Endodermal cell (in vitro differentiated cells): Measurements from ENCODE around the gene TRAPPC8. TPM values are rescaled to one million over a fixed set of nuclear protein-coding genes. Genes with fewer than 3 reads are reported as not detected.

Source experiments
- DNase-seq: peaks from one replicate; pipeline ENCODE4 v3.0.0-alpha.2; 2017
- H3K27ac ChIP-seq: 2 replicates; pipeline ENCODE4 v1.5.1; 2013; ENCODE audit warnings: mild to moderate bottlenecking, low read depth, low read length, moderate library complexity
- H3K27me3 ChIP-seq: 2 replicates; pipeline ENCODE4 v1.6.1; 2013; ENCODE audit warnings: mild to moderate bottlenecking, low read length, moderate library complexity; ENCODE audit not compliant: insufficient read depth, control insufficient read depth, poor library complexity, severe bottlenecking
- H3K36me3 ChIP-seq: 2 replicates; pipeline ENCODE4 v1.7.0; 2013; ENCODE audit warnings: mild to moderate bottlenecking, low read length, moderate library complexity; ENCODE audit not compliant: control insufficient read depth, insufficient read depth
- H3K4me1 ChIP-seq: one replicate; pipeline ENCODE4 v1.7.0; 2013; ENCODE audit warnings: low read length; ENCODE audit not compliant: control insufficient read depth, insufficient read depth
- H3K4me3 ChIP-seq: 2 replicates; pipeline ENCODE4 v1.5.1; 2013; ENCODE audit warnings: mild to moderate bottlenecking, low read length, moderate library complexity
- H3K9ac ChIP-seq: 2 replicates; pipeline ENCODE4 v1.6.1; 2013; ENCODE audit warnings: mild to moderate bottlenecking, low read length, moderate library complexity; ENCODE audit not compliant: poor library complexity, severe bottlenecking; ENCODE audit errors: extremely low read depth
- H3K9me3 ChIP-seq: 2 replicates; pipeline ENCODE4 v1.6.1; 2013; ENCODE audit warnings: mild to moderate bottlenecking, low read length, moderate library complexity; ENCODE audit not compliant: control insufficient read depth
- H3K27ac Mint-ChIP-seq: 2 replicates; pipeline ENCODE4 v1.8.0; 2020; ENCODE audit warnings: mixed read lengths
- H3K27me3 Mint-ChIP-seq: 2 replicates; pipeline ENCODE4 v1.8.0; 2021; ENCODE audit warnings: mild to moderate bottlenecking, mixed read lengths; ENCODE audit not compliant: insufficient read depth
- H3K36me3 Mint-ChIP-seq: 2 replicates; pipeline ENCODE4 v1.8.0; 2020; ENCODE audit warnings: low read depth, mixed read lengths
- H3K4me1 Mint-ChIP-seq: 2 replicates; pipeline ENCODE4 v1.8.0; 2020; ENCODE audit warnings: mixed read lengths
- H3K4me3 Mint-ChIP-seq: 2 replicates; pipeline ENCODE4 v1.8.0; 2020; ENCODE audit warnings: mild to moderate bottlenecking, moderate library complexity, mixed read lengths
- H3K9me3 Mint-ChIP-seq: 2 replicates; pipeline ENCODE4 v1.8.0; 2020; ENCODE audit warnings: mild to moderate bottlenecking, mixed read lengths
- WGBS, 2 experiments: methylation state at CpG; one replicate each; pipeline versions ENCODE4 v1.1.5 to v1.1.7; 2013; ENCODE audit warnings: missing lambda C conversion rate in 2 of 2, mixed read lengths in 1 of 2; ENCODE audit not compliant: insufficient coverage in 1 of 2, insufficient read length in 1 of 2; 5-methylcytosine and 5-hydroxymethylcytosine counted together
- total RNA-seq, 2 donors: library from RNA; stranded (reverse); fragmentation: NEBNext Ultra II Directional in 1 of 2; extraction: Animal tissue kit (Norgen Biotek cat#: 25700) in 1 of 2; gene quantifications; 2 replicates in 1 of 2; 3 replicates in 1 of 2; pipeline ENCODE4 v1.2.1, GENCODE V29; 2021
- TF ChIP-seq, protein P1 (sequence below): fragments of 200-600 bp; sonication (generic); conservative IDR thresholded peaks from 2 replicates; pipeline ENCODE4 v1.5.0; 2021; ENCODE audit warnings: antibody characterized with exemption, mild to moderate bottlenecking

TRAPPC8 gene
- total RNA-seq, 2 donors from 2014 or later = 45.2 to 49.0 TPM

DNA sequence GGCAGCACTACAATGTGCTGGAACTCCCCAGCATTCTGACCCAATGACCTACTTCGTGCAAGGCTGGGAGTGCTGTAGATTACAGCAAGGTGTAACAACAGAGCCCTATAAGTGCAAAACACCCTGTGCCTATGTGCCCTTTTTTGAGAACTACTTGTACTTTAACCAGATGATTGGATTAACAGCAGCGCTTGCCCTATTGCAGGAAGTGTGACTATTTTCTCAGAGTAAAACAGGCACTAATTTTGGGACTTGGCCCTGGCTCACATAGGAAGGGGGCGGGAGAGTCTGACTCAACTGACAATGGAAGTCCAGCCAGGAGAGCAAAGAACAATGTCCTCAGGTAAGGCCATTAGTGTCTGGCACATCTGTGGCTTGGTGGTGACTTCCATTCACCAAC is 40.1 kb upstream of the TRAPPC8 start:
- no peak for DNase-seq
- Histone ChIP-seq H3K36me3 (no peaks in the 10 kb centered on the region), H3K9ac (no peak overlapping the region), H3K4me1 (no peaks in the 10 kb centered on the region), H3K4me3 (no peak overlapping the region), H3K27me3 (no peaks in the 10 kb centered on the region), H3K9me3 (peaks cover 17% of the 10 kb centered on the region), H3K27ac (no peak overlapping the region)
- TF ChIP-seq, protein P1, sequence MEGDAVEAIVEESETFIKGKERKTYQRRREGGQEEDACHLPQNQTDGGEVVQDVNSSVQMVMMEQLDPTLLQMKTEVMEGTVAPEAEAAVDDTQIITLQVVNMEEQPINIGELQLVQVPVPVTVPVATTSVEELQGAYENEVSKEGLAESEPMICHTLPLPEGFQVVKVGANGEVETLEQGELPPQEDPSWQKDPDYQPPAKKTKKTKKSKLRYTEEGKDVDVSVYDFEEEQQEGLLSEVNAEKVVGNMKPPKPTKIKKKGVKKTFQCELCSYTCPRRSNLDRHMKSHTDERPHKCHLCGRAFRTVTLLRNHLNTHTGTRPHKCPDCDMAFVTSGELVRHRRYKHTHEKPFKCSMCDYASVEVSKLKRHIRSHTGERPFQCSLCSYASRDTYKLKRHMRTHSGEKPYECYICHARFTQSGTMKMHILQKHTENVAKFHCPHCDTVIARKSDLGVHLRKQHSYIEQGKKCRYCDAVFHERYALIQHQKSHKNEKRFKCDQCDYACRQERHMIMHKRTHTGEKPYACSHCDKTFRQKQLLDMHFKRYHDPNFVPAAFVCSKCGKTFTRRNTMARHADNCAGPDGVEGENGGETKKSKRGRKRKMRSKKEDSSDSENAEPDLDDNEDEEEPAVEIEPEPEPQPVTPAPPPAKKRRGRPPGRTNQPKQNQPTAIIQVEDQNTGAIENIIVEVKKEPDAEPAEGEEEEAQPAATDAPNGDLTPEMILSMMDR = no peak
- Mint-ChIP-seq H3K36me3 (peaks cover 4% of the 10 kb centered on the region), H3K4me3 (no peak overlapping the region), H3K4me1 (peaks cover 4% of the 10 kb centered on the region), H3K9me3 (peaks cover 20% of the 10 kb centered on the region), H3K27ac (no peak overlapping the region), H3K27me3 (no peaks in the 10 kb centered on the region)
- 67 to 71% methylated on average over 2 to 3 of the region's 3 CpGs for WGBS, 2 experiments

DNA sequence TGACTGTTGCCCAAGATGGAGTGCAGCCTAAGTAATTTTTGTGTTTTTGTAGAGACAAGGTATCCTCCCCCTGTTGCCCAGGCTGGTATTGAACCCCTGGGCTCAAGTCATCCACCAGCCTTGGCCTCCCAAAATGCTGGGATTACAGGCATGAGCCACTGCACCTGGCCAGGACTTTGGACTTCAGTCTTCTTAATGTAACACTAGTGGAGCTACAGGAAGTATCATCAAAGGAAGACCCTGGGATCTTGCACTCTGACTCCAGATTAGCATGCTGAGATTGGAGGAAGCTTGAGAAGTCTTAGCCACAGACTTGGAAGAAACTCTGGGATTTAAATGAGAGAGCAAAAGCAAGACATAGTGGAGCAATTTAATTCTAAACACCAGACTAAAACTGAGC is 37.9 kb upstream of the TRAPPC8 start:
- H3K36me3 Mint-ChIP-seq = peaks cover 4% of the 10 kb centered on the region
- no peaks in the 10 kb centered on the region for H3K36me3 ChIP-seq
- TF ChIP-seq, protein P1 = no peak
- no peak overlapping the region for H3K9ac ChIP-seq
- no peak overlapping the region for H3K4me3 Mint-ChIP-seq
- H3K9me3 ChIP-seq = peaks cover 39% of the 10 kb centered on the region
- no peaks in the 10 kb centered on the region for H3K27me3 ChIP-seq
- H3K4me1 Mint-ChIP-seq = peaks cover 10% of the 10 kb centered on the region
- H3K4me3 ChIP-seq = no peak overlapping the region
- no peak for DNase-seq
- H3K27ac ChIP-seq = no peak overlapping the region
- H3K27me3 Mint-ChIP-seq = no peaks in the 10 kb centered on the region
- no peaks in the 10 kb centered on the region for H3K4me1 ChIP-seq
- H3K9me3 Mint-ChIP-seq = peaks cover 31% of the 10 kb centered on the region
- no peak overlapping the region for H3K27ac Mint-ChIP-seq

DNA sequence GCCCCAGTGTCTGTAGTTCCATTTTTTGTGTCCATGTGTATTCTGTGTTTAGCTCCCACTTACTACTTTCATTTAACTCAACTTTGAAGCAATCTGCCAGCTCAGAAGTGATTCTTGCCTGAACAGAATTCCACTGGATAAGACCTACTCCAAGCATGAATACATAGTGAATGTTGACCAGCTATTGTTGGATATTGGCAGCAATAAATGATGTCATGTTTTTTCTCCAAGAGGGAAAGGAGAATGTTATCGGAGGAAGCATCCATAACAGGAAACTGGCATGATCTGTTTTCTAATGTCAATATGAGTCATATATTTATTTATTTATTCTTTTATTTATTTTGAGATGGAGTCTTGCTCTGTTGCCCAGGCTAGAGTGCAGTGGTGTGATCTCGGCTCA is 36.8 kb upstream of the TRAPPC8 start:
- H3K4me3 ChIP-seq = no peak overlapping the region
- TF ChIP-seq, protein P1 = no peak
- no peak overlapping the region for H3K27ac ChIP-seq
- H3K4me1 ChIP-seq = no peaks in the 10 kb centered on the region
- Mint-ChIP-seq H3K27ac (no peak overlapping the region), H3K27me3 (no peaks in the 10 kb centered on the region), H3K4me1 (peaks cover 10% of the 10 kb centered on the region), H3K9me3 (peaks cover 39% of the 10 kb centered on the region), H3K4me3 (no peak overlapping the region), H3K36me3 (peaks cover 4% of the 10 kb centered on the region)
- H3K9ac ChIP-seq = no peak overlapping the region
- no peaks in the 10 kb centered on the region for H3K27me3 ChIP-seq
- H3K36me3 ChIP-seq = no peaks in the 10 kb centered on the region
- WGBS, 2 experiments = 88% methylated on average over 2 of the region's 2 CpGs; no CpG with 5 or more reads in 1 of the 2 experiments
- DNase-seq = no peak
- peaks cover 50% of the 10 kb centered on the region for H3K9me3 ChIP-seq
